ENCODE results near the gene ZCCHC4.
"Not testable (repeated sequence)": the region's sequence is repeated elsewhere in the genome, so short reads cannot be mapped to it uniquely, and the experiment has no call there.

Gene ZCCHC4

GRCh38 chr4:25321703-25322102 is 9.1 kb downstream of the ZCCHC4 start:
- no peak for DNase-seq

GRCh38 chr4:25328463-25328862 is 15.9 kb downstream of the ZCCHC4 start:
- not testable (repeated sequence) for DNase-seq

GRCh38 chr4:25330335-25330734 is 17.8 kb downstream of the ZCCHC4 start:
- no peak for DNase-seq

- peak in 1 of 2 donors; percentile 6 for DNase-seq
These were observed 18.6 kb downstream of the ZCCHC4 start for GRCh38 chr4:25330905-25331808.

- DNase-seq, result no peak
These were observed 31.1 kb downstream of the ZCCHC4 start for GRCh38 chr4:25343671-25344070.

- DNase-seq, result no peak
These were observed 33.2 kb downstream of the ZCCHC4 start for GRCh38 chr4:25345744-25346143.

GRCh38 chr4:25346913-25347312 is 34.3 kb downstream of the ZCCHC4 start:
- DNase-seq, result peak in 1 of 2 donors; percentile 2

- DNase-seq, result no peak
These were observed 34.9 kb downstream of the ZCCHC4 start for GRCh38 chr4:25347473-25347872.

- no peak for DNase-seq
These were observed 35.4 kb downstream of the ZCCHC4 start for GRCh38 chr4:25347971-25348370.

- DNase-seq, result no peak
These were observed 38.0 kb downstream of the ZCCHC4 start for GRCh38 chr4:25350561-25350960.

GRCh38 chr4:25351777-25352416 is 39.3 kb downstream of the ZCCHC4 start:
- DNase-seq, result no peak

- DNase-seq, result no peak
These were observed 43.5 kb downstream of the ZCCHC4 start for GRCh38 chr4:25356068-25356467.

- DNase-seq, result no peak
These were observed 46.1 kb downstream of the ZCCHC4 start for GRCh38 chr4:25358515-25359275.

- no peak for DNase-seq
These were observed 48.7 kb downstream of the ZCCHC4 start for GRCh38 chr4:25361253-25361652.

GRCh38 chr4:25367004-25367621 is 54.5 kb downstream of the ZCCHC4 start:
- peak; percentile 40 to 47 for DNase-seq

GRCh38 chr4:25367877-25368276 is 55.3 kb downstream of the ZCCHC4 start:
- DNase-seq, result no peak

GRCh38 chr4:25368315-25368714 is 55.7 kb downstream of the ZCCHC4 start:
- no peak for DNase-seq

- DNase-seq, result no peak
These were observed 57.7 kb downstream of the ZCCHC4 start for GRCh38 chr4:25370242-25370641.

GRCh38 chr4:25372549-25372948 is 60.0 kb downstream of the ZCCHC4 start:
- not testable (repeated sequence) for DNase-seq

GRCh38 chr4:25376754-25377571 is 64.4 kb downstream of the ZCCHC4 start, which contains the start of gene ANAPC4:
Gene ANAPC4 (plus strand): TSS chr4:25377263. CDS start chr4:25377428, 165 bp downstream.
- peak; percentile 92 to 95 for DNase-seq

GRCh38 chr4:25377572-25378436 is 65.2 kb downstream of the ZCCHC4 start:
- no peak for DNase-seq
